ENCODE data around the gene SRCAP.

Gene SRCAP

DNA sequence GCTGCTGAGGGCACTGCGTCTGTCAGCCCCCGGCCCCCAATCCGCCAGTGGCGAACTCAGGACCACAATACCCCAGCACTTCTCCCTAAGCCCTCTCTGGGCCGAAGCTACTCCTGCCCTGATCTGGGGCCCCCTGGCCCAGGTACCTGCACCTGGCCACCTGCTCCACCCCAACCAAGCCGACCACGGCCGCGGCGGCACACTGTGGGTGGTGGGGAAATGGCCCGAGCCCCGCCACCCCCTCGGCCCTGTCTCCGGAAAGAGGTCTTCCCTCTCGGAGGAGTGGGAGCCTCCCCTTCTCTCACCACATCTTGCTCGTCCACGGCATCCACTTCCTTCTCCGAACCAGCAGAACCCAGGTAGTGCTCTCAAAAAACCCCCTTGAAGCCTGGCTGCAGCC, 44.1 kb upstream of the SRCAP start:
- Histone ChIP-seq H3K9ac (ENCODE audit: low read length) (no peak overlapping the region), H3K4me1 (ENCODE audit: insufficient read depth, low read length, severe bottlenecking) (peaks cover 22% of the 10 kb centered on the region), H3F3A (ENCODE audit: insufficient read depth, low read length) (no peaks in the 10 kb centered on the region), H3K36me3 (ENCODE audit: insufficient read depth, low read length) (peaks cover 48% of the 10 kb centered on the region), H3K9me2 (ENCODE audit: low read depth, low read length) (no peaks in the 10 kb centered on the region), H4K20me1 (ENCODE audit: insufficient read depth, low read length) (no peaks in the 10 kb centered on the region), H3K79me2 (ENCODE audit: insufficient read depth, low read length) (no peaks in the 10 kb centered on the region), H3K9me3 (ENCODE audit: low read length) (no peaks in the 10 kb centered on the region), H3K4me3 (ENCODE audit: low read depth, low read length, poor library complexity, severe bottlenecking) (no peak overlapping the region), H2AFZ (ENCODE audit: low read length) (no peak overlapping the region), H3K27ac (ENCODE audit: low read depth, low read length, poor library complexity, severe bottlenecking) (no peak overlapping the region), H3K4me2 (ENCODE audit: low read length) (no peak overlapping the region), H3K27me3 (ENCODE audit: insufficient read depth, low read length) (no peaks in the 10 kb centered on the region)
- TF ChIP-seq, protein P1, sequence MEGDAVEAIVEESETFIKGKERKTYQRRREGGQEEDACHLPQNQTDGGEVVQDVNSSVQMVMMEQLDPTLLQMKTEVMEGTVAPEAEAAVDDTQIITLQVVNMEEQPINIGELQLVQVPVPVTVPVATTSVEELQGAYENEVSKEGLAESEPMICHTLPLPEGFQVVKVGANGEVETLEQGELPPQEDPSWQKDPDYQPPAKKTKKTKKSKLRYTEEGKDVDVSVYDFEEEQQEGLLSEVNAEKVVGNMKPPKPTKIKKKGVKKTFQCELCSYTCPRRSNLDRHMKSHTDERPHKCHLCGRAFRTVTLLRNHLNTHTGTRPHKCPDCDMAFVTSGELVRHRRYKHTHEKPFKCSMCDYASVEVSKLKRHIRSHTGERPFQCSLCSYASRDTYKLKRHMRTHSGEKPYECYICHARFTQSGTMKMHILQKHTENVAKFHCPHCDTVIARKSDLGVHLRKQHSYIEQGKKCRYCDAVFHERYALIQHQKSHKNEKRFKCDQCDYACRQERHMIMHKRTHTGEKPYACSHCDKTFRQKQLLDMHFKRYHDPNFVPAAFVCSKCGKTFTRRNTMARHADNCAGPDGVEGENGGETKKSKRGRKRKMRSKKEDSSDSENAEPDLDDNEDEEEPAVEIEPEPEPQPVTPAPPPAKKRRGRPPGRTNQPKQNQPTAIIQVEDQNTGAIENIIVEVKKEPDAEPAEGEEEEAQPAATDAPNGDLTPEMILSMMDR (IDR thresholded peaks at IDR 0.05; ENCODE audit: low read length), result no peak
- TF ChIP-seq EZH2 (IDR thresholded peaks at IDR 0.05; ENCODE audit: borderline replicate concordance, low read length), result no peak

DNA sequence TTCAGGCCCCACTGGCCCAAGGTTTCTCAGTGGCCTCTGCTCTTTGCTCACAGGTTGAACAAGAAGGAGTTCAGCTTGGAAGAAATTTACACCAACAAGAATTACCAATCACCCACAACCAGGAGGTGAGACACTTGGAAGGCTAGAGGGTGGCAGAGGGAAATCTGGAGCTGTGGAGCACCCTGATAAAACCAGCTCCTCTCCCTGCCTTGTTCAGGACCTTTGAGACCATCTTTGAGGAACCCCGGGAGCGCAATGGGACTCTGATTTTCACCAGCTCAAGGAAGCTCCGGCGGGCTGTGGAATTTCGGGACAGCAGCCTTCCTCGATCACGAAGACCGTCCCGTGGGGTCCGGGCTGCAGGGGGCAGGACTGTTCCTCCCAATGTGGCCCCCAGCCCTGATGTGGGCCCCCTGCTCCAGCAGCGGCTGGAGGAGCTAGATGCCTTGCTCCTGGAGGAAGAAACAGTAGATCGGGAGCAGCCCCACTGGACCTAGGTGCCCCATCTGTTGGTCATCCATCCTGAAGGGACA, 43.1 kb upstream of the SRCAP start:
- Histone ChIP-seq H3F3A (ENCODE audit: insufficient read depth, low read length) (no peaks in the 10 kb centered on the region), H2AFZ (ENCODE audit: low read length) (no peak overlapping the region), H3K27ac (ENCODE audit: low read depth, low read length, poor library complexity, severe bottlenecking) (no peak overlapping the region), H3K4me2 (ENCODE audit: low read length) (no peak overlapping the region), H3K4me1 (ENCODE audit: insufficient read depth, low read length, severe bottlenecking) (peaks cover 27% of the 10 kb centered on the region), H3K4me3 (ENCODE audit: low read depth, low read length, poor library complexity, severe bottlenecking) (no peak overlapping the region), H3K9ac (ENCODE audit: low read length) (no peak overlapping the region), H3K36me3 (ENCODE audit: insufficient read depth, low read length) (peaks cover 48% of the 10 kb centered on the region), H3K79me2 (ENCODE audit: insufficient read depth, low read length) (0 out of 2 replicates have a peak, but pooled peaks cover 3% of the 10 kb centered on the region), H3K27me3 (ENCODE audit: insufficient read depth, low read length) (no peaks in the 10 kb centered on the region), H3K9me3 (ENCODE audit: low read length) (no peaks in the 10 kb centered on the region), H3K9me2 (ENCODE audit: low read depth, low read length) (no peaks in the 10 kb centered on the region), H4K20me1 (ENCODE audit: insufficient read depth, low read length) (no peaks in the 10 kb centered on the region)
- TF ChIP-seq EZH2 (IDR thresholded peaks at IDR 0.05; ENCODE audit: borderline replicate concordance, low read length), result no peak
- TF ChIP-seq, protein P1 (IDR thresholded peaks at IDR 0.05; ENCODE audit: low read length), result no peak

DNA sequence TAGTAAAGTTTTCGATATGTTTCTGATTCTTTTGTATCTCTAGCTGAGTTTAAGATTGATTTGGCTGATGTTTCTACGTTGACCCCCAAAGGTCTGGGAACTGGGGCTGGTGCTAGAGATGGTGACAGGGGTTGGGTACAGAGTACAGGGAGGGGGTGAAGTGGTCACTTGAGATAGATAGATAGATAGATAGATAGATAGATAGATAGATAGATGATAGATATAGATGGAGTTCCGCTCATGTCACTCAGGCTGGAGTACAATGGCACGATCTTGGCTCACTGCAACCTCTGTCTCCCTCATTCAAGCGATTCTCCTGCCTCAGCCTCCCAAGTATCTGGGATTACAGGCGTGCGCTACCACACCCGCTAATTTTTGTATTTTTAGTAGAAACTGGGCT, 42.6 kb upstream of the SRCAP start:
- H3K4me2 ChIP-seq (ENCODE audit: low read length), result no peak overlapping the region
- no peaks in the 10 kb centered on the region for H3K9me2 ChIP-seq (ENCODE audit: low read depth, low read length)
- no peak overlapping the region for H3K4me3 ChIP-seq (ENCODE audit: low read depth, low read length, poor library complexity, severe bottlenecking)
- no peak overlapping the region for H2AFZ ChIP-seq (ENCODE audit: low read length)
- H3K9ac ChIP-seq (ENCODE audit: low read length), result no peak overlapping the region
- H3K9me3 ChIP-seq (ENCODE audit: low read length), result no peaks in the 10 kb centered on the region
- H3F3A ChIP-seq (ENCODE audit: insufficient read depth, low read length), result no peaks in the 10 kb centered on the region
- no peak for TF ChIP-seq EZH2 (IDR thresholded peaks at IDR 0.05; ENCODE audit: borderline replicate concordance, low read length)
- TF ChIP-seq, protein P1 (IDR thresholded peaks at IDR 0.05; ENCODE audit: low read length), result no peak
- H4K20me1 ChIP-seq (ENCODE audit: insufficient read depth, low read length), result no peaks in the 10 kb centered on the region
- peaks cover 53% of the 10 kb centered on the region for H3K36me3 ChIP-seq (ENCODE audit: insufficient read depth, low read length)
- no peak overlapping the region for H3K27ac ChIP-seq (ENCODE audit: low read depth, low read length, poor library complexity, severe bottlenecking)
- H3K4me1 ChIP-seq (ENCODE audit: insufficient read depth, low read length, severe bottlenecking), result peaks cover 32% of the 10 kb centered on the region
- no peaks in the 10 kb centered on the region for H3K27me3 ChIP-seq (ENCODE audit: insufficient read depth, low read length)
- H3K79me2 ChIP-seq (ENCODE audit: insufficient read depth, low read length), result 0 out of 2 replicates have a peak, but pooled peaks cover 3% of the 10 kb centered on the region

Measured in OCI-LY1 (cell line).